Transverse colon (tissue), 4 donors: ENCODE results near the gene DSCAM. TPM values are rescaled to one million over a fixed set of nuclear protein-coding genes. Genes with fewer than 3 reads are reported as not detected.

Experiments used
- DNase-seq: peaks from one replicate; pipeline ENCODE4 v3.0.0-alpha.2; 2019
- H3K27ac ChIP-seq, 4 donors: fragments of 200-600 bp; sonication (generic); 2 replicates each; pipeline ENCODE4 v1.5.1; 2016 to 2018; ENCODE audit warnings: inconsistent platforms in 4 of 4
- H3K27me3 ChIP-seq: fragments of 200-600 bp; sonication (generic); 2 replicates; pipeline ENCODE4 v1.5.1; 2017; ENCODE audit warnings: inconsistent platforms
- H3K36me3 ChIP-seq, 4 donors: fragments of 200-600 bp; sonication (generic); 2 replicates each; pipeline ENCODE4 v1.5.1; 2017 to 2019; ENCODE audit warnings: inconsistent platforms in 4 of 4
- H3K4me1 ChIP-seq, 4 donors: fragments of 200-600 bp; sonication (generic); 2 replicates each; pipeline ENCODE4 v1.5.1; 2017 to 2020; ENCODE audit warnings: inconsistent platforms in 4 of 4
- H3K4me3 ChIP-seq, 4 donors: fragments of 200-600 bp; sonication (generic); 1 replicate in 1 of 4; 2 replicates in 3 of 4; pipeline versions ENCODE4 v1.5.1 to v1.6.1; 2017 to 2019; ENCODE audit warnings: inconsistent platforms in 4 of 4
- H3K9me3 ChIP-seq, 2 donors: fragments of 200-600 bp; sonication (generic); 2 replicates each; pipeline ENCODE4 v1.5.1; 2017 to 2019; ENCODE audit warnings: inconsistent platforms in 2 of 2
- EP300 ChIP-seq: sonication (generic); formaldehyde crosslinking; IDR thresholded peaks from one replicate; pipeline ENCODE4 v1.6.1; 2017; ENCODE audit warnings: antibody characterized with exemption, low read depth
- POLR2A ChIP-seq: fragments of 450-650 bp; IDR thresholded peaks from one replicate; pipeline ENCODE4 v1.6.1; 2016; ENCODE audit warnings: antibody characterized with exemption, mild to moderate bottlenecking, moderate library complexity
- POLR2AphosphoS5 ChIP-seq, 3 donors: sonication (generic); formaldehyde crosslinking; IDR thresholded peaks; one replicate each; pipeline ENCODE4 v1.6.1; 2016; ENCODE audit warnings: antibody characterized with exemption in 3 of 3
- WGBS, 2 donors: methylation state at CpG; one replicate each; pipeline ENCODE4 v1.1.5; 2018; ENCODE audit warnings: low coverage in 1 of 2; 5-methylcytosine and 5-hydroxymethylcytosine counted together
- in situ Hi-C, 4 donors: fragments of 200-750 bp; cut with MboI; loops; one replicate each; pipeline versions ENCODE4 v1.15.0 to v1.15.1; 2017; ENCODE audit warnings: low sequenced_read_pairs in 3 of 4, low pct_ligation_motif_present in 1 of 4, low pct_unique_long_range_greater_than_20kb in 1 of 4
- intact Hi-C: fragments of 100-400 bp; cut with DNase I; formaldehyde crosslinking; loops from one replicate; pipeline ENCODE4 v1.15.1; 2023; ENCODE audit warnings: low total_unique reads
- total RNA-seq, 4 donors: library from RNA; depleted of rRNA; stranded (reverse); fragments of >200 nt; gene quantifications; one replicate each; pipeline ENCODE4 v1.1.0, GENCODE V29; 2016
- TF ChIP-seq, protein P1 (sequence below), 5 experiments: fragments of 200-600 bp in 3 of 5; fragments of 450-650 bp in 2 of 5; sonication (generic) in 3 of 5; IDR thresholded peaks; 1 replicate in 2 of 5; 2 replicates in 3 of 5; pipeline ENCODE4 v1.5.1; 2016 to 2017; ENCODE audit warnings: antibody characterized with exemption in 5 of 5, inconsistent platforms in 3 of 5, mild to moderate bottlenecking in 2 of 5, moderate library complexity in 1 of 5

Gene DSCAM
- total RNA-seq, 4 donors from 2014 or later = 0.16 TPM; not detected in 3

DNA sequence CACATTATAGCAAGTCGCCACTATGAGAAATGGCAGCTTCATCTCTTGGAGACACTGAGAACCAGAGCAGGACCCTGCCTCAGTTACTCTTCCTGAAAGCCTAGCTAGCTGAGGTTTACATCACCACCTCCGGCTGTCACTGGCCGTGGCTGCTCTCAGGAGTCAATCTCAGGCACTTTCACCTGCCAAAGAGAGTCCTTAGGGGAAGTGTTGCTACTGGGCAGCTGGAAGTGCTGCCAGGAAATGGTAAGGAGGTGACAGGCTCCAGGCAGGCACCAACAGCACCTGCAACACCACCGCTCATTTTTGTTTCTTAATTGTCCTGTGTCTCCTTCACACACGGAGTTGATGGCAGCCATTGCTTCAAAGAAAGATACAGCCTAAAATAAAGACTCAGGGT is 92.5 kb downstream of the DSCAM start:
- no peak for DNase-seq
- Histone ChIP-seq H3K4me1 (no peaks in the 10 kb centered on the region), H3K9me3 (no peaks in the 10 kb centered on the region), H3K4me3 (no peak overlapping the region), H3K27me3 (no peaks in the 10 kb centered on the region), H3K27ac (no peak overlapping the region), H3K36me3 (no peaks in the 10 kb centered on the region)
- in situ Hi-C loops (no loop called here), intact Hi-C loops (no loop called here)
- TF ChIP-seq EP300 (no peak), POLR2AphosphoS5 (IDR thresholded peaks at IDR 0.05) (no peak), POLR2A (no peak)
- TF ChIP-seq, protein P1, sequence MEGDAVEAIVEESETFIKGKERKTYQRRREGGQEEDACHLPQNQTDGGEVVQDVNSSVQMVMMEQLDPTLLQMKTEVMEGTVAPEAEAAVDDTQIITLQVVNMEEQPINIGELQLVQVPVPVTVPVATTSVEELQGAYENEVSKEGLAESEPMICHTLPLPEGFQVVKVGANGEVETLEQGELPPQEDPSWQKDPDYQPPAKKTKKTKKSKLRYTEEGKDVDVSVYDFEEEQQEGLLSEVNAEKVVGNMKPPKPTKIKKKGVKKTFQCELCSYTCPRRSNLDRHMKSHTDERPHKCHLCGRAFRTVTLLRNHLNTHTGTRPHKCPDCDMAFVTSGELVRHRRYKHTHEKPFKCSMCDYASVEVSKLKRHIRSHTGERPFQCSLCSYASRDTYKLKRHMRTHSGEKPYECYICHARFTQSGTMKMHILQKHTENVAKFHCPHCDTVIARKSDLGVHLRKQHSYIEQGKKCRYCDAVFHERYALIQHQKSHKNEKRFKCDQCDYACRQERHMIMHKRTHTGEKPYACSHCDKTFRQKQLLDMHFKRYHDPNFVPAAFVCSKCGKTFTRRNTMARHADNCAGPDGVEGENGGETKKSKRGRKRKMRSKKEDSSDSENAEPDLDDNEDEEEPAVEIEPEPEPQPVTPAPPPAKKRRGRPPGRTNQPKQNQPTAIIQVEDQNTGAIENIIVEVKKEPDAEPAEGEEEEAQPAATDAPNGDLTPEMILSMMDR (IDR thresholded peaks at IDR 0.05) = no peak
- 47 to 69% methylated on average over 4 to 5 of the region's 5 CpGs for WGBS, 2 donors

DNA sequence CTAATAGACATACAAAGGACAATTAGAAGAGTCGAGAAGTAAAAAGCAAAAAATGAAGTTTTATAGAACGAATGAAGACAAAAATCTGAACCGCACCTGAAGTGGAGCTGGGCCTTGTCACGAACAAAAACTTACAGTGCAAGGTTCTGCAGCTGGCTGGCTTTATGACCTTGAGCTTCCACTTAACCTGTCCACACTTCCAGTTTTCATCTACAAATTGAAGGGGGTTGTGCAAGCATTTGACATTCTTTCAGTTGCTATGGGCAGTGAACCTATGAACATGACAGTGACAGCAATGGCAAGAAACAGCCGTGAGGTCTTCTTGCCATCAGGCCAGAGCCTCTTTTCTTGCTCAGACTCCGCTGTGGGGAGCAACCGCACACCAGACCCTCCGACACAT is 93.2 kb downstream of the DSCAM start:
- H3K4me1 ChIP-seq = no peaks in the 10 kb centered on the region
- H3K27me3 ChIP-seq = no peaks in the 10 kb centered on the region
- H3K36me3 ChIP-seq = no peaks in the 10 kb centered on the region
- intact Hi-C loops (no loop called here), in situ Hi-C loops (no loop called here)
- WGBS, 2 donors = 88% methylated on average over 8 of the region's 8 CpGs
- TF ChIP-seq, protein P1 (IDR thresholded peaks at IDR 0.05) = no peak
- TF ChIP-seq POLR2AphosphoS5 (IDR thresholded peaks at IDR 0.05) = no peak
- TF ChIP-seq EP300 = no peak
- TF ChIP-seq POLR2A = no peak
- H3K4me3 ChIP-seq = no peak overlapping the region
- H3K9me3 ChIP-seq = no peaks in the 10 kb centered on the region
- DNase-seq = no peak
- H3K27ac ChIP-seq = no peak overlapping the region

DNA sequence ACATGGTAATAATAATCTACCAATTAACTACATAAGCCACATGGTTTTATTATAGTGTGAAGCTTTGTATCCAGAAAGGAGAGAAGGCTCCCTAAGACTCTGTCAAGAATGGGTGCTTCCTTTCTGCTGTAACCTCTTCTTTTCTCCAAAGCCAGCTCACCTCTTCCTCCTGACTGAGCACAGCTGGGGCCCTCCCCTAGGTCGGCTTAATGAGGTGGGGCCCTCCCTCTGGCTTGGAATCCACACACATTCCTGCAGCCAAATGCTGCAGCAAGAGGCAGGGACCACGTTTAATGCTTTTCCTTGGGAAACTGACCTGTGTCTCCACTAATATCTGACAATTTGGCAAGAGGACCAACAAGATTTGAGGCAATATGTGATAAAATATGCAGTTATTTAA is 94.8 kb downstream of the DSCAM start:
- no peak for DNase-seq
- TF ChIP-seq POLR2AphosphoS5 (IDR thresholded peaks at IDR 0.05) (no peak), POLR2A (no peak), EP300 (no peak)
- TF ChIP-seq, protein P1 (IDR thresholded peaks at IDR 0.05) = no peak
- no peaks in the 10 kb centered on the region for H3K9me3 ChIP-seq
- in situ Hi-C loops = no loop called here
- intact Hi-C loops = no loop called here
- no peaks in the 10 kb centered on the region for H3K4me1 ChIP-seq
- WGBS, 2 donors = 20% methylated on average over 2 of the region's 2 CpGs; no CpG with 5 or more reads in 1 of the 2 donors
- H3K4me3 ChIP-seq = no peak overlapping the region
- no peaks in the 10 kb centered on the region for H3K27me3 ChIP-seq
- H3K27ac ChIP-seq = no peak overlapping the region
- no peaks in the 10 kb centered on the region for H3K36me3 ChIP-seq

DNA sequence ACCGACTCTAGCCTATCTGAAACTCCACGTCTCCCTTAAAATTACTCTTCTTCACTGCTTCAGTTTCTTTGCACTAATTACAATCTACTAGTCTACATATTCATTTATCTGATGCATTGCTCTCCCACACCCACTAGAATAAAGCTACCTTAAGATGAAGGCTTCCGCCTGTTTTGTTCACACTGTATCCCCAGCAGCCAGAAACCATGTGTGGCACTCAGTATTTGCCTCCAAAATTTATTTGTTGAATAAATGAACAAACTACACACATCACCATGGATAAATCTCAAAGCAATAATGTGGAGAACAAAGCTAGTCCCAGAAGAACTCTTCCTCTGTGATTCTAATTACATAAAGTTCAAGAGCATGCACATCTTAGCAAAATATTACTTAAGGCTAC is 95.7 kb downstream of the DSCAM start:
- intact Hi-C loops (no loop called here), in situ Hi-C loops (no loop called here)
- no peak for TF ChIP-seq POLR2A
- TF ChIP-seq EP300 = no peak
- TF ChIP-seq POLR2AphosphoS5 (IDR thresholded peaks at IDR 0.05) = no peak
- TF ChIP-seq, protein P1 (IDR thresholded peaks at IDR 0.05) = no peak
- 88 to 91% methylated on average over 1 to 3 of the region's 3 CpGs for WGBS, 2 donors
- no peak for DNase-seq
- Histone ChIP-seq H3K4me3 (no peak overlapping the region), H3K27ac (no peak overlapping the region), H3K9me3 (no peaks in the 10 kb centered on the region), H3K27me3 (no peaks in the 10 kb centered on the region), H3K36me3 (no peaks in the 10 kb centered on the region), H3K4me1 (no peaks in the 10 kb centered on the region)
